WTC11 (cell line): ENCODE data around the gene ZBTB7C. TPM values are rescaled to one million over a fixed set of nuclear protein-coding genes. Genes with fewer than 3 reads are reported as not detected.

Source experiments
- ATAC-seq: fragments of 200-7000 bp; cut with Tn5 transposase; 2 replicates; pipeline ENCODE4 v1.10.0; 2021; ENCODE audit warnings: mild to moderate bottlenecking, moderate library complexity
- CTCF ChIA-PET: fragments of 300-600 bp; sonication (Branson Sonifier 250); formaldehyde crosslinking; loops from one replicate; lab custom pipeline; 2021; ENCODE audit warnings: antibody characterized with exemption; lab: Charles Lee
- POLR2A ChIA-PET: fragments of 350-600 bp; sonication (Branson Sonifier 250); formaldehyde crosslinking; loops from one replicate; lab custom pipeline; 2021; ENCODE audit warnings: antibody characterized with exemption; lab: Charles Lee
- DNase-seq: peaks from one replicate; pipeline ENCODE4 v3.0.0; 2021; ENCODE audit warnings: low spot score
- H3K27ac Mint-ChIP-seq: 2 replicates; pipeline ENCODE4 v1.8.0; 2021; ENCODE audit warnings: mixed read lengths
- H3K27me3 Mint-ChIP-seq: 2 replicates; pipeline ENCODE4 v1.8.0; 2021; ENCODE audit warnings: low read depth, mild to moderate bottlenecking, moderate library complexity, mixed read lengths
- H3K36me3 Mint-ChIP-seq: 2 replicates; pipeline ENCODE4 v1.8.0; 2021; ENCODE audit warnings: mixed read lengths
- H3K4me1 Mint-ChIP-seq: 2 replicates; pipeline ENCODE4 v1.8.0; 2022; ENCODE audit warnings: mixed read lengths
- H3K4me3 Mint-ChIP-seq: 2 replicates; pipeline ENCODE4 v1.8.0; 2021; ENCODE audit warnings: mild to moderate bottlenecking, moderate library complexity, mixed read lengths
- H3K9me3 Mint-ChIP-seq: 2 replicates; pipeline ENCODE4 v1.8.0; 2021; ENCODE audit warnings: mixed read lengths
- AR ChIP-seq: fragments of 250-450 bp; sonication (Bioruptor Pico); IDR thresholded peaks from 2 replicates; pipeline ENCODE4 v1.9.0; 2021; ENCODE audit warnings: mild to moderate bottlenecking
- CREM ChIP-seq: sonication (generic); formaldehyde crosslinking; IDR thresholded peaks from 2 replicates; pipeline ENCODE4 v1.8.1; 2022; ENCODE audit warnings: mild to moderate bottlenecking, missing genetic modification reagents, moderate library complexity
- E2F5 ChIP-seq: sonication (generic); formaldehyde crosslinking; IDR thresholded peaks from 2 replicates; pipeline ENCODE4 v1.8.1; 2022; ENCODE audit warnings: mild to moderate bottlenecking, moderate library complexity, missing genetic modification reagents
- ELF4 ChIP-seq: sonication (generic); formaldehyde crosslinking; IDR thresholded peaks from 2 replicates; pipeline ENCODE4 v1.8.1; 2022; ENCODE audit warnings: low read depth, mild to moderate bottlenecking, moderate library complexity, missing genetic modification reagents
- EMX1 ChIP-seq: fragments of 250-450 bp; sonication (Bioruptor Pico); IDR thresholded peaks from 2 replicates; pipeline ENCODE4 v1.8.0; 2021; ENCODE audit warnings: mild to moderate bottlenecking
- HMGA2 ChIP-seq: fragments of 250-450 bp; sonication (Bioruptor Pico); IDR thresholded peaks from 2 replicates; pipeline ENCODE4 v1.4.0; 2021; ENCODE audit warnings: mild to moderate bottlenecking, moderate library complexity
- MXD4 ChIP-seq: fragments of 250-450 bp; sonication (Bioruptor Pico); IDR thresholded peaks from 2 replicates; pipeline ENCODE4 v1.8.0; 2021; ENCODE audit warnings: mild to moderate bottlenecking, moderate library complexity, borderline replicate concordance
- NFYB ChIP-seq: sonication (generic); formaldehyde crosslinking; conservative IDR thresholded peaks from 2 replicates; pipeline ENCODE4 v1.8.0; 2022; ENCODE audit warnings: low read depth, missing genetic modification reagents
- RELA ChIP-seq: sonication (generic); formaldehyde crosslinking; IDR thresholded peaks from 2 replicates; pipeline ENCODE4 v1.8.1; 2022; ENCODE audit warnings: missing genetic modification reagents, mild to moderate bottlenecking, borderline replicate concordance
- TEAD4 ChIP-seq: sonication (generic); formaldehyde crosslinking; IDR thresholded peaks from 2 replicates; pipeline ENCODE4 v1.8.0; 2022; ENCODE audit warnings: mild to moderate bottlenecking, missing genetic modification reagents
- USF2 ChIP-seq: sonication (generic); formaldehyde crosslinking; IDR thresholded peaks from 2 replicates; pipeline ENCODE4 v1.8.1; 2023; ENCODE audit warnings: mild to moderate bottlenecking, missing genetic modification reagents, moderate library complexity
- ZNF671 ChIP-seq: fragments of 250-450 bp; sonication (Bioruptor Pico); IDR thresholded peaks from 2 replicates; pipeline ENCODE4 v1.8.0; 2021; ENCODE audit warnings: mild to moderate bottlenecking
- total RNA-seq: library from RNA; stranded (reverse); gene quantifications from 3 replicates; pipeline ENCODE4 v1.2.3, GENCODE V29; 2021
- TF ChIP-seq, protein P1 (sequence below): fragments of 250-450 bp; sonication (Bioruptor Pico); IDR thresholded peaks from 2 replicates; pipeline ENCODE4 v1.9.0; 2021; ENCODE audit warnings: moderate library complexity, mild to moderate bottlenecking, inconsistent platforms, borderline replicate concordance
- TF ChIP-seq, protein P2 (sequence below): sonication (generic); formaldehyde crosslinking; IDR thresholded peaks from 2 replicates; pipeline ENCODE4 v1.8.1; 2023; ENCODE audit warnings: mild to moderate bottlenecking, missing genetic modification reagents
- TF ChIP-seq, protein P3 (sequence below): fragments of 200-600 bp; IDR thresholded peaks from 2 replicates; pipeline ENCODE4 v1.8.0; 2022; ENCODE audit warnings: antibody characterized with exemption

ZBTB7C gene
- total RNA-seq, 1 experiment from 2014 or later: 0.48 TPM

GRCh38 chr18:48385596-48385995, 23.6 kb downstream of the ZBTB7C start:
- H3K9me3 Mint-ChIP-seq: no peaks in the 10 kb centered on the region
- ATAC-seq (no peak), DNase-seq (no peak)
- no peak overlapping the region for H3K27ac Mint-ChIP-seq
- ChIA-PET CTCF (no interaction called here), POLR2A (no interaction called here)
- no peak for TF ChIP-seq NFYB
- TF ChIP-seq USF2 (CRISPR knock-in tag): no peak
- TF ChIP-seq, protein P1, sequence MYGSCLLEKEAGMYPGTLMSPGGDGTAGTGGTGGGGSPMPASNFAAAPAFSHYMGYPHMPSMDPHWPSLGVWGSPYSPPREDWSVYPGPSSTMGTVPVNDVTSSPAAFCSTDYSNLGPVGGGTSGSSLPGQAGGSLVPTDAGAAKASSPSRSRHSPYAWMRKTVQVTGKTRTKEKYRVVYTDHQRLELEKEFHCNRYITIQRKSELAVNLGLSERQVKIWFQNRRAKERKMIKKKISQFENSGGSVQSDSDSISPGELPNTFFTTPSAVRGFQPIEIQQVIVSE (CRISPR knock-in tag): no peak
- TF ChIP-seq HMGA2 (CRISPR knock-in tag): no peak
- H3K36me3 Mint-ChIP-seq: no peaks in the 10 kb centered on the region
- H3K27me3 Mint-ChIP-seq: no peaks in the 10 kb centered on the region
- no peaks in the 10 kb centered on the region for H3K4me1 Mint-ChIP-seq
- no peak overlapping the region for H3K4me3 Mint-ChIP-seq

DNA sequence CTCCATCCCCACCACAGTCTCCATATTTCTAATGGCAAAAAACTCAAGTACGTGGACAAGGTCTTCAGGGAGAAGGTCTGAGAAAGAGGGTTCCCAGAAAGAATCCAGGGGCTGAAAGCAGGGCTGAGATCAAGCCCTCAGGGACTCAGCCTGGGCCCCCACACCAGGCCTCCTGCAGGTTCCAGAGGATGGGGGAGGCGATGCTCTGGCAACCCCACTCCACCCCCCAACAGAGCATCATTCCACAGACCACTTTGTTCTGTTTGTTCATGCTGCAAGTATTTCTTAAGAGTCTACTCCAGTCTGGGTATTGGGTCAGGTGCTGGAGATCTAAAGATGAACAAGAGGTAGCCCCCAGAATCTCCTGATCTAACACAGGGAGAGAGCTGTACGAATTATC, 32.2 kb downstream of the ZBTB7C start:
- no peaks in the 10 kb centered on the region; the same call in 1 of the 2 replicates for H3K27me3 Mint-ChIP-seq
- no peak overlapping the region for H3K4me3 Mint-ChIP-seq
- TF ChIP-seq ELF4 (CRISPR knock-in tag) (no peak), MXD4 (CRISPR knock-in tag) (no peak), CREM (CRISPR knock-in tag) (no peak), AR (CRISPR knock-in tag) (no peak), ZNF671 (CRISPR knock-in tag) (no peak), TEAD4 (CRISPR knock-in tag) (no peak), EMX1 (CRISPR knock-in tag) (no peak), RELA (CRISPR knock-in tag) (no peak), E2F5 (CRISPR knock-in tag) (no peak)
- TF ChIP-seq, protein P2, sequence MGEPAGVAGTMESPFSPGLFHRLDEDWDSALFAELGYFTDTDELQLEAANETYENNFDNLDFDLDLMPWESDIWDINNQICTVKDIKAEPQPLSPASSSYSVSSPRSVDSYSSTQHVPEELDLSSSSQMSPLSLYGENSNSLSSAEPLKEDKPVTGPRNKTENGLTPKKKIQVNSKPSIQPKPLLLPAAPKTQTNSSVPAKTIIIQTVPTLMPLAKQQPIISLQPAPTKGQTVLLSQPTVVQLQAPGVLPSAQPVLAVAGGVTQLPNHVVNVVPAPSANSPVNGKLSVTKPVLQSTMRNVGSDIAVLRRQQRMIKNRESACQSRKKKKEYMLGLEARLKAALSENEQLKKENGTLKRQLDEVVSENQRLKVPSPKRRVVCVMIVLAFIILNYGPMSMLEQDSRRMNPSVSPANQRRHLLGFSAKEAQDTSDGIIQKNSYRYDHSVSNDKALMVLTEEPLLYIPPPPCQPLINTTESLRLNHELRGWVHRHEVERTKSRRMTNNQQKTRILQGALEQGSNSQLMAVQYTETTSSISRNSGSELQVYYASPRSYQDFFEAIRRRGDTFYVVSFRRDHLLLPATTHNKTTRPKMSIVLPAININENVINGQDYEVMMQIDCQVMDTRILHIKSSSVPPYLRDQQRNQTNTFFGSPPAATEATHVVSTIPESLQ (CRISPR knock-in tag): no peak
- TF ChIP-seq, protein P3, sequence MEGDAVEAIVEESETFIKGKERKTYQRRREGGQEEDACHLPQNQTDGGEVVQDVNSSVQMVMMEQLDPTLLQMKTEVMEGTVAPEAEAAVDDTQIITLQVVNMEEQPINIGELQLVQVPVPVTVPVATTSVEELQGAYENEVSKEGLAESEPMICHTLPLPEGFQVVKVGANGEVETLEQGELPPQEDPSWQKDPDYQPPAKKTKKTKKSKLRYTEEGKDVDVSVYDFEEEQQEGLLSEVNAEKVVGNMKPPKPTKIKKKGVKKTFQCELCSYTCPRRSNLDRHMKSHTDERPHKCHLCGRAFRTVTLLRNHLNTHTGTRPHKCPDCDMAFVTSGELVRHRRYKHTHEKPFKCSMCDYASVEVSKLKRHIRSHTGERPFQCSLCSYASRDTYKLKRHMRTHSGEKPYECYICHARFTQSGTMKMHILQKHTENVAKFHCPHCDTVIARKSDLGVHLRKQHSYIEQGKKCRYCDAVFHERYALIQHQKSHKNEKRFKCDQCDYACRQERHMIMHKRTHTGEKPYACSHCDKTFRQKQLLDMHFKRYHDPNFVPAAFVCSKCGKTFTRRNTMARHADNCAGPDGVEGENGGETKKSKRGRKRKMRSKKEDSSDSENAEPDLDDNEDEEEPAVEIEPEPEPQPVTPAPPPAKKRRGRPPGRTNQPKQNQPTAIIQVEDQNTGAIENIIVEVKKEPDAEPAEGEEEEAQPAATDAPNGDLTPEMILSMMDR: no peak
- ATAC-seq: no peak
- ChIA-PET CTCF (interaction anchor here (1.5 kb wide), 1 partner anchor 81 kb away, joined by 3 read pairs; no protein-coding TSS in a partner anchor), POLR2A (interaction anchor here (0.5 kb wide), 1 partner anchor 1055 kb away, joined by 5 read pairs; no protein-coding TSS in a partner anchor)
- peaks cover 30% of the 10 kb centered on the region for H3K4me1 Mint-ChIP-seq
- no peak overlapping the region for H3K27ac Mint-ChIP-seq
- no peak for DNase-seq
- no peaks in the 10 kb centered on the region for H3K36me3 Mint-ChIP-seq
- peaks cover 3% of the 10 kb centered on the region; the same call in 1 of the 2 replicates for H3K9me3 Mint-ChIP-seq
